Activated T-cell treated with anti-CD3 and anti-CD28 coated beads for 4 hours (primary cell): Measurements from ENCODE around the gene JUND.
A peak's percentile ranks its signal among the peaks of the same experiment; 100 is the strongest.

Experiments
- DNase-seq: peaks from one replicate; pipeline ENCODE4 v3.0.0-alpha.2; 2020

Gene JUND

GRCh38 chr19:18308051-18308947 lies 26.9 kb upstream of the JUND start:
- DNase-seq, result no peak

GRCh38 chr19:18307271-18307681 lies 25.9 kb upstream of the JUND start:
- no peak for DNase-seq

- no peak for DNase-seq
Observed at GRCh38 chr19:18306888-18307260, 25.5 kb upstream of the JUND start.

- DNase-seq, result no peak
Observed at GRCh38 chr19:18306209-18306887, 24.9 kb upstream of the JUND start.

- peak; percentile 81 for DNase-seq
Observed at GRCh38 chr19:18304458-18305310, 23.3 kb upstream of the JUND start.

GRCh38 chr19:18304208-18304457 lies 22.7 kb upstream of the JUND start:
- DNase-seq, result no peak

GRCh38 chr19:18301718-18302111 lies 20.3 kb upstream of the JUND start:
- DNase-seq, result no peak

GRCh38 chr19:18300930-18301717 lies 19.7 kb upstream of the JUND start:
- no peak for DNase-seq

GRCh38 chr19:18299654-18300053 lies 18.2 kb upstream of the JUND start:
- no peak for DNase-seq

- DNase-seq, result no peak
Observed at GRCh38 chr19:18298601-18299000, 17.2 kb upstream of the JUND start.

GRCh38 chr19:18297308-18297707 lies 15.9 kb upstream of the JUND start:
- DNase-seq, result no peak

- no peak for DNase-seq
Observed at GRCh38 chr19:18295034-18295451, 13.6 kb upstream of the JUND start.

GRCh38 chr19:18294467-18294864 lies 13.0 kb upstream of the JUND start:
- DNase-seq, result peak; percentile 91

- no peak for DNase-seq
Observed at GRCh38 chr19:18293642-18294466, 12.4 kb upstream of the JUND start.

- no peak for DNase-seq
Observed at GRCh38 chr19:18292810-18293641, 11.6 kb upstream of the JUND start.

GRCh38 chr19:18292462-18292809 lies 11.0 kb upstream of the JUND start:
- DNase-seq, result no peak

GRCh38 chr19:18291590-18292461 lies 10.4 kb upstream of the JUND start:
- DNase-seq, result peak; percentile 73

- DNase-seq, result no peak
Observed at GRCh38 chr19:18291019-18291524, 9.7 kb upstream of the JUND start.

GRCh38 chr19:18290302-18291018 lies 9.0 kb upstream of the JUND start:
- DNase-seq, result peak; percentile 73
